K562 (cell line): Measurements from ENCODE around the gene VASH1. TPM values are rescaled to one million over a fixed set of nuclear protein-coding genes. Genes with fewer than 3 reads are reported as not detected.

Experiments used
- ATAC-seq: fragments of 200-7000 bp; cut with Tn5 transposase; 3 replicates; pipeline ENCODE4 v1.9.1; 2020; ENCODE audit warnings: moderate library complexity
- BruUV-seq: library from RNA; stranded (reverse); fragments of 400-500 nt; replicated peaks from 2 replicates; lab custom pipeline; 2021; lab: Mats Ljungman, UMichigan
- CTCF ChIA-PET: fragments of 300-600 bp; formaldehyde crosslinking; extraction: SDS; loops from one replicate; lab custom pipeline; 2021; ENCODE audit warnings: low intra/inter-chr PET ratio; lab: Yijun Ruan, JAX
- POLR2A ChIA-PET: fragments of 300-600, 350-650 bp; sonication (Branson Sonifier 250); formaldehyde crosslinking; extraction: SDS; loops from one replicate; lab custom pipeline; 2021; ENCODE audit warnings: antibody characterized with exemption, inconsistent platforms; lab: Yijun Ruan, JAX
- DNase-seq, 4 experiments: peaks; one replicate each; pipeline versions ENCODE4 v3.0.0 to v3.0.0-alpha.2; 2011 to 2018; ENCODE audit warnings: low spot score in 3 of 4, mixed read lengths in 3 of 4; ENCODE audit errors: extremely low read depth in 1 of 4
- FAIRE-seq: peaks from 2 replicates; lab custom pipeline; 2011; peaks lifted over from hg19 to GRCh38; lab: Jason Lieb, UNC
- H2AFZ ChIP-seq: 2 replicates; pipeline ENCODE4 v1.6.0; 2011; ENCODE audit warnings: low read depth, low read length, control low read depth, inconsistent platforms
- H3K27ac ChIP-seq: fragments of 200-600 bp; 3 replicates; pipeline ENCODE4 v1.8.0; 2011; ENCODE audit warnings: low read depth, mild to moderate bottlenecking, control low read depth, inconsistent platforms, low read length, moderate library complexity, mixed read lengths; ENCODE audit errors: extremely low read depth
- H3K27me3 ChIP-seq, 2 experiments: fragments of 300-600 bp in 1 of 2; 2 replicates in 1 of 2; 3 replicates in 1 of 2; pipeline versions ENCODE4 v1.6.0 to v1.8.0; 2011; ENCODE audit warnings: inconsistent platforms in 2 of 2, low read length in 2 of 2, mild to moderate bottlenecking in 1 of 2, mixed read lengths in 1 of 2, moderate library complexity in 1 of 2; ENCODE audit not compliant: control insufficient read depth in 2 of 2, insufficient read depth in 2 of 2
- H3K36me3 ChIP-seq: fragments of 300-600 bp; 3 replicates; pipeline ENCODE4 v1.8.0; 2011; ENCODE audit warnings: mild to moderate bottlenecking, low read length, inconsistent platforms; ENCODE audit not compliant: control insufficient read depth, insufficient read depth
- H3K4me1 ChIP-seq, 2 experiments: fragments of 200-600 bp in 1 of 2; replicated peaks in 1 of 2; 2 replicates in 1 of 2; 3 replicates in 1 of 2; pipeline versions ENCODE4 v1.5.1 to v1.8.0; 2011; ENCODE audit warnings: inconsistent platforms in 2 of 2, low read length in 2 of 2, mild to moderate bottlenecking in 1 of 2, mixed read lengths in 1 of 2, moderate library complexity in 1 of 2; ENCODE audit not compliant: control insufficient read depth in 2 of 2, insufficient read depth in 2 of 2
- H3K4me2 ChIP-seq: 2 replicates; pipeline ENCODE4 v1.6.1; 2011; ENCODE audit warnings: low read length, control low read depth, inconsistent platforms, mixed read lengths; ENCODE audit not compliant: insufficient read depth
- H3K4me3 ChIP-seq: fragments of 200-600 bp; sonication (generic), shearing (Covaris generic); 2 replicates; pipeline ENCODE4 v1.5.1; 2016; ENCODE audit warnings: control low read depth, inconsistent platforms
- H3K79me2 ChIP-seq: fragments of 200-600 bp; 3 replicates; pipeline ENCODE4 v1.8.0; 2011; ENCODE audit warnings: low read length, inconsistent platforms; ENCODE audit not compliant: control insufficient read depth, insufficient read depth
- H3K9ac ChIP-seq, 2 experiments: 2 replicates each; pipeline versions ENCODE4 v1.6.0 to v1.6.1; 2011; ENCODE audit warnings: low read depth in 2 of 2, low read length in 2 of 2, control low read depth in 1 of 2, inconsistent platforms in 1 of 2, mild to moderate bottlenecking in 1 of 2, mixed read lengths in 1 of 2; ENCODE audit not compliant: insufficient read depth in 1 of 2
- H3K9me1 ChIP-seq: one replicate; pipeline ENCODE4 v1.6.0; 2011; ENCODE audit warnings: inconsistent platforms, mild to moderate bottlenecking, low read length, moderate library complexity; ENCODE audit not compliant: control insufficient read depth, insufficient read depth
- H3K9me3 ChIP-seq: replicated peaks from 2 replicates; pipeline ENCODE4 v1.5.1; 2011; ENCODE audit warnings: low read depth, low read length, inconsistent platforms; ENCODE audit not compliant: control insufficient read depth, insufficient read depth
- H4K20me1 ChIP-seq: replicated peaks from 2 replicates; pipeline ENCODE4 v1.6.1; 2011; ENCODE audit warnings: low read length, inconsistent platforms, mixed read lengths; ENCODE audit not compliant: control insufficient read depth, insufficient read depth
- MAZ ChIP-seq, 2 experiments: fragments of 450-650 bp in 1 of 2; sonication (generic) in 1 of 2; formaldehyde crosslinking; IDR thresholded peaks in 1 of 2; conservative IDR thresholded peaks in 1 of 2; 2 replicates each; pipeline versions ENCODE4 v1.4.0 to v1.5.0; 2020; ENCODE audit warnings: mild to moderate bottlenecking in 1 of 2, missing genetic modification reagents in 1 of 2
- MTA2 ChIP-seq: fragments of 450-650 bp; IDR thresholded peaks from 2 replicates; pipeline ENCODE4 v1.6.1; 2016; ENCODE audit warnings: low read depth
- MXD1 ChIP-seq: fragments of 250-450 bp; sonication (Bioruptor Pico); IDR thresholded peaks from 2 replicates; pipeline ENCODE4 v1.8.0; 2021; ENCODE audit warnings: borderline replicate concordance, mild to moderate bottlenecking, moderate library complexity; ENCODE audit not compliant: poor library complexity, severe bottlenecking
- SMARCB1 ChIP-seq: IDR thresholded peaks from 2 replicates; pipeline ENCODE4 v1.6.1; 2011; ENCODE audit warnings: improper control_type of control experiment, low read depth; ENCODE audit not compliant: insufficient read length
- TAF15 ChIP-seq: fragments of 200-400 bp; formaldehyde crosslinking; IDR thresholded peaks from 2 replicates; pipeline ENCODE4 v1.6.1; 2017; ENCODE audit warnings: mild to moderate bottlenecking, low read depth, low read length, moderate library complexity
- WHSC1 ChIP-seq: IDR thresholded peaks from one replicate; pipeline ENCODE4 v1.6.1; 2012; ENCODE audit warnings: low read length, control low read depth, inconsistent platforms
- ZNF282 ChIP-seq: sonication (generic); formaldehyde crosslinking; IDR thresholded peaks from 2 replicates; pipeline ENCODE4 v1.8.1; 2023; ENCODE audit warnings: missing genetic modification reagents
- ZNF324 ChIP-seq: fragments of 250-450 bp; sonication (Bioruptor Pico); IDR thresholded peaks from 2 replicates; pipeline ENCODE4 v1.4.0; 2020; ENCODE audit warnings: mild to moderate bottlenecking
- ZNF436 ChIP-seq: fragments of 250-450, 450-650 bp; sonication (Bioruptor Pico); formaldehyde crosslinking; IDR thresholded peaks from 2 replicates; pipeline ENCODE4 v1.7.0; 2020; ENCODE audit warnings: mild to moderate bottlenecking
- ZSCAN29 ChIP-seq: fragments of 450-650 bp; IDR thresholded peaks from 2 replicates; pipeline ENCODE4 v1.6.1; 2017
- WGBS: fragments of 100-300 bp; shearing (Covaris generic); methylation state at CpG from one replicate; pipeline ENCODE4 v1.1.6; 2016; ENCODE audit warnings: low coverage, mixed read lengths; ENCODE audit not compliant: insufficient coverage; ENCODE audit errors: missing lambda C conversion rate; 5-methylcytosine and 5-hydroxymethylcytosine counted together
- in situ Hi-C: fragments of 300-500 bp; cut with MboI; formaldehyde crosslinking; loops from 4 replicates; pipeline ENCODE4 v1.15.0; 2018; ENCODE audit warnings: inconsistent platforms, mixed read lengths
- intact Hi-C: fragments of 100-400 bp; cut with micrococcal nuclease; formaldehyde crosslinking; loops from 2 replicates; pipeline ENCODE4 v1.14.2; 2022
- polyA plus RNA-seq, 8 experiments: library from polyadenylated mRNA; depleted of rRNA in 4 of 8; stranded (reverse) in 5 of 8; unstranded in 3 of 8; fragments of >200 nt; fragmentation: Nextera tagmentation in 2 of 8; fragmentation: Illumina TruSeq in 1 of 8; extraction: Ambion mirVana in 2 of 8; extraction: Trizol in 1 of 8; gene quantifications; 2 replicates each; pipeline versions ENCODE4 v1.2.1 to v1.2.3, GENCODE V29; 2011 to 2014; ENCODE audit warnings: inconsistent platforms in 1 of 8, missing spikeins in 1 of 8
- total RNA-seq, 7 experiments: library from RNA; depleted of rRNA in 6 of 7; stranded (reverse); fragments of >200 nt in 6 of 7; fragmentation: Illumina TruSeq in 2 of 7; extraction: Trizol in 2 of 7; gene quantifications; 2 replicates each; pipeline versions ENCODE4 v1.2.1 to v1.2.3, GENCODE V29; 2011 to 2021; ENCODE audit warnings: low replicate concordance in 1 of 7

VASH1 gene
- total and polyA plus RNA-seq, 9 of the 15 experiments (the other 6 are each of a cell fraction or from before 2014, with no cell fraction given) = 0.01 to 0.43 (median 0.13) TPM; not detected in 1

- WGBS = 0% methylated on average over 3 of the region's 3 CpGs
- intact Hi-C loops = no loop called here
Observed at GRCh38 chr14:76829013-76829365, 67.7 kb downstream of the VASH1 start.

GRCh38 chr14:76829650-76830421, 68.6 kb downstream of the VASH1 start:
- peaks cover 11 to 52% of the 10 kb centered on the region in 2 experiments; a peak in 4 of 5 replicates for H3K27me3 ChIP-seq
- H3K27ac ChIP-seq = no peak overlapping the region
- intact Hi-C loops = no loop called here
- H3K9me1 ChIP-seq = no peaks in the 10 kb centered on the region
- H3K9ac ChIP-seq = no peak overlapping the region
- BruUV-seq = no TSS peak
- CTCF ChIA-PET = no interaction called here
- 0% methylated on average over 3 of the region's 7 CpGs for WGBS
- H3K4me1 ChIP-seq = no peaks in the 10 kb centered on the region
- ATAC-seq (no peak), DNase-seq (no peak)
- H4K20me1 ChIP-seq = no peaks in the 10 kb centered on the region
- no peaks in the 10 kb centered on the region for H3K9me3 ChIP-seq
- no peaks in the 10 kb centered on the region for H3K36me3 ChIP-seq
- POLR2A ChIA-PET = interaction anchor here (0.7 kb wide), 1 partner anchor 100 kb away, joined by 4 read pairs; no protein-coding TSS in a partner anchor
- no peaks in the 10 kb centered on the region for H3K79me2 ChIP-seq
- H3K4me3 ChIP-seq = no peak overlapping the region
- in situ Hi-C loops = no loop called here
- no peak for TF ChIP-seq WHSC1
- no peak for TF ChIP-seq ZNF324 (CRISPR knock-in tag)
- no peak for TF ChIP-seq TAF15
- no peak for TF ChIP-seq MAZ (CRISPR knock-in tag; conservative IDR thresholded peaks at IDR 0.05 in 1 of 2, IDR thresholded peaks at IDR 0.05 in 1 of 2)
- TF ChIP-seq MTA2 = no peak
- no peak for TF ChIP-seq ZNF282 (CRISPR knock-in tag)
- no peak for TF ChIP-seq SMARCB1
- TF ChIP-seq, all 486 proteins: peak for 0
- Histone ChIP-seq H3K4me2 (no peak overlapping the region), H2AFZ (no peak overlapping the region)
- FAIRE-seq = no peak

More at GRCh38 chr14:76829013-76829365, 67.7 kb downstream of the VASH1 start:
- H3K9ac ChIP-seq = no peak overlapping the region
- no peaks in the 10 kb centered on the region for H3K36me3 ChIP-seq
- H3K79me2 ChIP-seq = no peaks in the 10 kb centered on the region
- POLR2A ChIA-PET = interaction anchor here (1.6 kb wide), 1 partner anchor 49 kb away, joined by 4 read pairs; no protein-coding TSS in a partner anchor
- DNase-seq = no peak
- H3K9me1 ChIP-seq = no peaks in the 10 kb centered on the region
- H3K27me3 ChIP-seq = peaks cover 11 to 47% of the 10 kb centered on the region in 2 experiments; a peak in 4 of 5 replicates
- no peak for FAIRE-seq
- no TSS peak for BruUV-seq
- H3K4me1 ChIP-seq = no peaks in the 10 kb centered on the region
- CTCF ChIA-PET = interaction anchor here (0.6 kb wide), 1 partner anchor 19 kb away, joined by 3 read pairs; no protein-coding TSS in a partner anchor
- TF ChIP-seq MXD1 = no peak
- TF ChIP-seq ZSCAN29 = no peak
- no peak for TF ChIP-seq ZNF436 (CRISPR knock-in tag)
- H3K4me2 ChIP-seq = no peak overlapping the region
- no peak for ATAC-seq
- no peak overlapping the region for H3K4me3 ChIP-seq
- H2AFZ ChIP-seq = no peak overlapping the region
- H3K27ac ChIP-seq = no peak overlapping the region
- no peaks in the 10 kb centered on the region for H3K9me3 ChIP-seq
- in situ Hi-C loops = no loop called here
- no peaks in the 10 kb centered on the region for H4K20me1 ChIP-seq
